Liver (tissue), 9 donors: ENCODE data around the gene KDM5A. TPM values are rescaled to one million over a fixed set of nuclear protein-coding genes. Genes with fewer than 3 reads are reported as not detected.
A peak's percentile ranks its signal among the peaks of the same experiment; 100 is the strongest.

Experiments used
- DNase-seq: peaks from one replicate; pipeline ENCODE4 v3.0.0-alpha.2; 2017; ENCODE audit warnings: low spot score
- H3K27ac ChIP-seq, 2 donors: one replicate each; pipeline ENCODE4 v1.7.0; 2013; ENCODE audit warnings: inconsistent platforms in 2 of 2, low read length in 2 of 2, control low read depth in 1 of 2, low read depth in 1 of 2, mild to moderate bottlenecking in 1 of 2
- H3K27me3 ChIP-seq, 4 donors: one replicate each; pipeline versions ENCODE4 v1.6.1 to v1.7.0; 2013; ENCODE audit warnings: low read length in 3 of 4, inconsistent platforms in 1 of 4, mild to moderate bottlenecking in 1 of 4, moderate library complexity in 1 of 4; ENCODE audit not compliant: control insufficient read depth in 4 of 4, insufficient read depth in 4 of 4
- H3K36me3 ChIP-seq, 4 donors: one replicate each; pipeline versions ENCODE4 v1.6.1 to v1.7.0; 2013; ENCODE audit warnings: low read length in 3 of 4, mild to moderate bottlenecking in 3 of 4, low read depth in 1 of 4, moderate library complexity in 1 of 4; ENCODE audit not compliant: control insufficient read depth in 4 of 4, insufficient read depth in 3 of 4
- H3K4me1 ChIP-seq, 4 donors: one replicate each; pipeline versions ENCODE4 v1.6.1 to v1.7.0; 2013; ENCODE audit warnings: low read length in 3 of 4, mild to moderate bottlenecking in 3 of 4, moderate library complexity in 1 of 4; ENCODE audit not compliant: control insufficient read depth in 4 of 4, insufficient read depth in 4 of 4
- H3K4me3 ChIP-seq, 3 donors: one replicate each; pipeline versions ENCODE4 v1.6.1 to v1.7.0; 2013; ENCODE audit warnings: low read length in 3 of 3, control low read depth in 1 of 3, low read depth in 1 of 3, mild to moderate bottlenecking in 1 of 3
- H3K9ac ChIP-seq, 2 donors: one replicate each; pipeline ENCODE4 v1.7.0; 2013; ENCODE audit warnings: low read length in 2 of 2, mild to moderate bottlenecking in 2 of 2, moderate library complexity in 2 of 2, control low read depth in 1 of 2, low read depth in 1 of 2
- H3K9me3 ChIP-seq, 4 donors: one replicate each; pipeline versions ENCODE4 v1.6.1 to v1.7.0; 2013; ENCODE audit warnings: low read length in 3 of 4; ENCODE audit not compliant: control insufficient read depth in 4 of 4
- CTCF ChIP-seq: fragments of 150-350 bp; IDR thresholded peaks from 2 replicates; pipeline ENCODE4 v1.5.1; 2017; ENCODE audit warnings: improper control_type of control experiment, low read depth, low read length; ENCODE audit not compliant: missing input control
- EGR1 ChIP-seq, 2 donors: IDR thresholded peaks; 2 replicates each; pipeline ENCODE4 v1.6.1; 2016 to 2018; ENCODE audit warnings: antibody characterized with exemption in 2 of 2, low read depth in 2 of 2
- FOXA1 ChIP-seq: IDR thresholded peaks from 2 replicates; pipeline ENCODE4 v1.6.1; 2016; ENCODE audit warnings: antibody characterized with exemption
- FOXA2 ChIP-seq: IDR thresholded peaks from 2 replicates; pipeline ENCODE4 v1.6.1; 2016; ENCODE audit warnings: antibody characterized with exemption
- GABPA ChIP-seq, 2 donors: IDR thresholded peaks in 1 of 2; conservative IDR thresholded peaks in 1 of 2; 2 replicates each; pipeline ENCODE4 v1.6.1; 2016; ENCODE audit warnings: antibody characterized with exemption in 2 of 2, mild to moderate bottlenecking in 1 of 2, moderate library complexity in 1 of 2
- HNF4A ChIP-seq, 2 donors: conservative IDR thresholded peaks; 2 replicates each; pipeline ENCODE4 v1.6.1; 2016; ENCODE audit warnings: antibody characterized with exemption in 2 of 2, mild to moderate bottlenecking in 2 of 2
- HNF4G ChIP-seq: IDR thresholded peaks from 2 replicates; pipeline ENCODE4 v1.6.1; 2016; ENCODE audit warnings: antibody characterized with exemption
- JUND ChIP-seq, 2 donors: IDR thresholded peaks; 2 replicates each; pipeline ENCODE4 v1.6.1; 2016; ENCODE audit warnings: antibody characterized with exemption in 2 of 2
- NR2F2 ChIP-seq: IDR thresholded peaks from 2 replicates; pipeline ENCODE4 v1.6.1; 2016; ENCODE audit warnings: antibody characterized with exemption
- RAD21 ChIP-seq, 2 donors: IDR thresholded peaks; 2 replicates each; pipeline ENCODE4 v1.6.1; 2016; ENCODE audit warnings: antibody characterized with exemption in 2 of 2, mild to moderate bottlenecking in 2 of 2
- RXRA ChIP-seq, 2 donors: IDR thresholded peaks; 2 replicates each; pipeline ENCODE4 v1.6.1; 2017 to 2018; ENCODE audit warnings: antibody characterized with exemption in 2 of 2, mild to moderate bottlenecking in 1 of 2
- SP1 ChIP-seq: IDR thresholded peaks from 2 replicates; pipeline ENCODE4 v1.6.1; 2018; ENCODE audit warnings: antibody characterized with exemption, mild to moderate bottlenecking
- YY1 ChIP-seq: IDR thresholded peaks from 2 replicates; pipeline ENCODE4 v1.6.1; 2016; ENCODE audit warnings: antibody characterized with exemption, mild to moderate bottlenecking
- ZBTB33 ChIP-seq: IDR thresholded peaks from 2 replicates; pipeline ENCODE4 v1.6.1; 2016; ENCODE audit warnings: antibody characterized with exemption
- WGBS: extraction: QIAGEN DNeasy Blood & Tissue Kit; methylation state at CpG from one replicate; pipeline ENCODE4 v1.1.7; 2013; 5-methylcytosine and 5-hydroxymethylcytosine counted together
- polyA plus RNA-seq, 2 donors: library from polyadenylated mRNA; stranded (reverse) in 1 of 2; unstranded in 1 of 2; fragments of 200-250 nt in 1 of 2; fragments of >200 nt in 1 of 2; fragmentation: Nextera tagmentation in 1 of 2; extraction: Ambion mirVana in 1 of 2; gene quantifications; one replicate each; pipeline versions ENCODE4 v1.2.1 to v1.2.3, GENCODE V29; 2013 to 2015
- total RNA-seq, 2 donors: library from RNA; depleted of rRNA; stranded (reverse); fragments of >200 nt; gene quantifications; one replicate each; pipeline ENCODE4 v1.2.3, GENCODE V29; 2014
- donor health status: healthy.
- donor health status: healthy.
- donor health status: healthy.
- donor health status: healthy.
- donor health status: healthy.

KDM5A gene
- total and polyA plus RNA-seq, 4 donors = 7.2 to 33.7 (median 23.6) TPM

- 66% methylated on average over 7 of the region's 7 CpGs for WGBS
- no peaks in the 10 kb centered on the region for H3K36me3 ChIP-seq
- no peaks in the 10 kb centered on the region for H3K9me3 ChIP-seq
- H3K9ac ChIP-seq = no peak within 1 kb of the TSS
- H3K27ac ChIP-seq = no peak within 1 kb of the TSS
- peaks cover 0 to 8% (median 1%) of the 10 kb centered on the region in 4 donors for H3K4me1 ChIP-seq
- no peak for TF ChIP-seq HNF4A (conservative IDR thresholded peaks at IDR 0.05)
- no peak for TF ChIP-seq JUND (IDR thresholded peaks at IDR 0.05)
- TF ChIP-seq NR2F2 = no peak
- no peak for TF ChIP-seq EGR1 (IDR thresholded peaks at IDR 0.05; ENCODE audit: low read depth in 2 of 2)
- no peak for TF ChIP-seq GABPA (IDR thresholded peaks at IDR 0.05 in 1 of 2, conservative IDR thresholded peaks at IDR 0.05 in 1 of 2)
- no peak for TF ChIP-seq ZBTB33
- TF ChIP-seq HNF4G = no peak
- no peak for TF ChIP-seq YY1
- no peak within 1 kb of the TSS for H3K4me3 ChIP-seq
- peaks cover 0 to 2% (median 0%) of the 10 kb centered on the region in 4 donors for H3K27me3 ChIP-seq
- DNase-seq = no peak
Observed at GRCh38 chr12:262817-263216, 126.3 kb downstream of the KDM5A start, which contains the start of gene SLC6A13. Gene SLC6A13 (minus strand): TSS chr12:262836. CDS start chr12:260052, 2,784 bp downstream.

- no peak overlapping the region for H3K9ac ChIP-seq
- TF ChIP-seq RAD21 (IDR thresholded peaks at IDR 0.05) = no peak
- DNase-seq = no peak
Observed at GRCh38 chr12:262113-262512, 127.0 kb downstream of the KDM5A start.

GRCh38 chr12:257521-258321 lies 131.4 kb downstream of the KDM5A start:
- TF ChIP-seq HNF4A (conservative IDR thresholded peaks at IDR 0.05) (peak; percentile 71 to 79), CTCF (no peak), EGR1 (IDR thresholded peaks at IDR 0.05; ENCODE audit: low read depth in 2 of 2) (no peak), FOXA1 (no peak), JUND (IDR thresholded peaks at IDR 0.05) (peak in 1 of 2 donors; percentile 29), NR2F2 (no peak), SP1 (peak; percentile 72), RXRA (IDR thresholded peaks at IDR 0.05) (peak; percentile 36 to 56), FOXA2 (no peak)
- DNase-seq = no peak
- H3K27ac ChIP-seq = no peak overlapping the region
- H3K9me3 ChIP-seq = no peaks in the 10 kb centered on the region
- H3K4me1 ChIP-seq = peaks cover 3 to 14% (median 5%) of the 10 kb centered on the region in 4 donors
- peaks cover 0 to 2% (median 0%) of the 10 kb centered on the region in 4 donors for H3K27me3 ChIP-seq
- H3K36me3 ChIP-seq = no peaks in the 10 kb centered on the region
- H3K9ac ChIP-seq = no peak overlapping the region
- 64% methylated on average over 14 of the region's 14 CpGs for WGBS
- H3K4me3 ChIP-seq = no peak overlapping the region

More at GRCh38 chr12:262113-262512, 127.0 kb downstream of the KDM5A start:
- H3K36me3 ChIP-seq = no peaks in the 10 kb centered on the region
- H3K27ac ChIP-seq = no peak overlapping the region
- H3K4me1 ChIP-seq = peaks cover 3 to 14% (median 5%) of the 10 kb centered on the region in 4 donors
- H3K9me3 ChIP-seq = no peaks in the 10 kb centered on the region
- H3K27me3 ChIP-seq = peaks cover 0 to 2% (median 0%) of the 10 kb centered on the region in 4 donors
- H3K4me3 ChIP-seq = no peak overlapping the region
